HEK293 (cell line): ENCODE data around the gene FUT6.

ENCODE experiments used
- CTCF ChIA-PET: fragments of 350-600 bp; formaldehyde crosslinking; extraction: SDS; loops from one replicate; lab custom pipeline; 2021; ENCODE audit warnings: antibody characterized with exemption; lab: Yijun Ruan, JAX
- POLR2A ChIA-PET: fragments of 300-600 bp; formaldehyde crosslinking; extraction: SDS; loops from one replicate; lab custom pipeline; 2020; ENCODE audit warnings: antibody characterized with exemption, inconsistent platforms; lab: Yijun Ruan, JAX
- H3K27ac ChIP-seq: fragments of 200-500 bp; sonication (Bioruptor generic); 2 replicates; pipeline ENCODE4 v1.5.1; 2014; ENCODE audit warnings: low read depth, low read length, control low read depth, inconsistent platforms; ENCODE audit errors: extremely low read depth
- H3K36me3 ChIP-seq, 2 experiments: fragments of 200-500 bp in 1 of 2; sonication (Bioruptor generic) in 1 of 2; 1 replicate in 1 of 2; 2 replicates in 1 of 2; pipeline ENCODE4 v1.5.1; 2014 to 2017; ENCODE audit warnings: inconsistent platforms in 2 of 2, low read length in 2 of 2; ENCODE audit not compliant: control insufficient read depth in 2 of 2, insufficient read depth in 1 of 2
- H3K4me1 ChIP-seq: fragments of 200-500 bp; sonication (Bioruptor generic); 2 replicates; pipeline ENCODE4 v1.5.1; 2014; ENCODE audit warnings: mild to moderate bottlenecking, low read length, inconsistent platforms; ENCODE audit not compliant: control insufficient read depth, insufficient read depth
- H3K4me3 ChIP-seq: 2 replicates; pipeline ENCODE4 v1.5.1; 2011; ENCODE audit warnings: low read depth, mild to moderate bottlenecking, control low read depth, low read length, moderate library complexity
- H3K9me3 ChIP-seq: fragments of 200-500 bp; sonication (Bioruptor generic); 2 replicates; pipeline ENCODE4 v1.5.1; 2014; ENCODE audit warnings: low read depth, low read length, inconsistent platforms; ENCODE audit not compliant: control insufficient read depth, insufficient read depth
- BCL11A ChIP-seq: fragments of 450-650 bp; formaldehyde crosslinking; IDR thresholded peaks from 2 replicates; pipeline ENCODE4 v1.5.1; 2016; ENCODE audit warnings: low read depth, missing biosample characterization, missing genetic modification characterization
- MYNN ChIP-seq: fragments of 450-650 bp; formaldehyde crosslinking; IDR thresholded peaks from 2 replicates; pipeline ENCODE4 v1.5.1; 2016; ENCODE audit warnings: missing biosample characterization, missing genetic modification characterization, borderline replicate concordance
- WT1 ChIP-seq: fragments of 450-650 bp; formaldehyde crosslinking; IDR thresholded peaks from 2 replicates; pipeline ENCODE4 v1.5.1; 2016; ENCODE audit warnings: missing biosample characterization, missing genetic modification characterization
- ZBTB17 ChIP-seq: fragments of 450-650 bp; formaldehyde crosslinking; IDR thresholded peaks from 2 replicates; pipeline ENCODE4 v1.5.1; 2016; ENCODE audit warnings: missing biosample characterization, missing genetic modification characterization
- ZFHX2 ChIP-seq: fragments of 450-650 bp; formaldehyde crosslinking; conservative IDR thresholded peaks from 2 replicates; pipeline ENCODE4 v1.5.1; 2016; ENCODE audit warnings: missing biosample characterization, missing genetic modification characterization
- ZFP3 ChIP-seq: fragments of 450-650 bp; formaldehyde crosslinking; IDR thresholded peaks from 2 replicates; pipeline ENCODE4 v1.5.1; 2016; ENCODE audit warnings: low read depth, missing biosample characterization, missing genetic modification characterization
- ZNF211 ChIP-seq: fragments of 450-650 bp; formaldehyde crosslinking; IDR thresholded peaks from 2 replicates; pipeline ENCODE4 v1.5.1; 2016; ENCODE audit warnings: low read depth, missing biosample characterization, missing genetic modification characterization
- ZNF350 ChIP-seq: fragments of 450-650 bp; formaldehyde crosslinking; IDR thresholded peaks from 2 replicates; pipeline ENCODE4 v1.5.0; 2017; ENCODE audit warnings: missing biosample characterization, mild to moderate bottlenecking, missing genetic modification characterization
- ZNF394 ChIP-seq: fragments of 450-650 bp; formaldehyde crosslinking; IDR thresholded peaks from 2 replicates; pipeline ENCODE4 v1.5.1; 2016; ENCODE audit warnings: missing biosample characterization, missing genetic modification characterization, mild to moderate bottlenecking, moderate library complexity, borderline replicate concordance
- ZNF423 ChIP-seq: fragments of 450-650 bp; formaldehyde crosslinking; IDR thresholded peaks from 2 replicates; pipeline ENCODE4 v1.5.1; 2016; ENCODE audit warnings: missing biosample characterization, missing genetic modification characterization
- ZNF426 ChIP-seq: fragments of 450-650 bp; formaldehyde crosslinking; IDR thresholded peaks from 2 replicates; pipeline ENCODE4 v1.5.1; 2017; ENCODE audit warnings: missing biosample characterization, missing genetic modification characterization, mild to moderate bottlenecking, inconsistent platforms, moderate library complexity
- ZNF501 ChIP-seq: fragments of 450-650 bp; formaldehyde crosslinking; IDR thresholded peaks from 2 replicates; pipeline ENCODE4 v1.5.1; 2016; ENCODE audit warnings: missing biosample characterization, missing genetic modification characterization
- ZNF510 ChIP-seq: fragments of 450-650 bp; formaldehyde crosslinking; IDR thresholded peaks from 2 replicates; pipeline ENCODE4 v1.5.1; 2018; ENCODE audit warnings: mild to moderate bottlenecking, missing genetic modification characterization, missing biosample characterization; ENCODE audit not compliant: insufficient replicate concordance
- ZNF580 ChIP-seq: fragments of 450-650 bp; formaldehyde crosslinking; IDR thresholded peaks from 2 replicates; pipeline ENCODE4 v1.5.1; 2016; ENCODE audit warnings: missing biosample characterization, missing genetic modification characterization
- ZNF596 ChIP-seq: fragments of 450-650 bp; IDR thresholded peaks from 2 replicates; pipeline ENCODE4 v1.5.0; 2018; ENCODE audit warnings: missing biosample characterization, mild to moderate bottlenecking, missing genetic modification characterization, moderate library complexity
- ZNF629 ChIP-seq: fragments of 450-650 bp; formaldehyde crosslinking; IDR thresholded peaks from 2 replicates; pipeline ENCODE4 v1.5.1; 2017; ENCODE audit warnings: missing biosample characterization, missing genetic modification characterization
- ZNF658 ChIP-seq: fragments of 450-650 bp; formaldehyde crosslinking; IDR thresholded peaks from 2 replicates; pipeline ENCODE4; 2016; ENCODE audit warnings: missing biosample characterization, missing genetic modification characterization
- ZNF660 ChIP-seq: fragments of 450-650 bp; IDR thresholded peaks from 2 replicates; pipeline ENCODE4 v1.5.1; 2018; ENCODE audit warnings: missing biosample characterization, mild to moderate bottlenecking, missing genetic modification characterization
- ZNF701 ChIP-seq: fragments of 450-650 bp; formaldehyde crosslinking; IDR thresholded peaks from 2 replicates; pipeline ENCODE4 v1.5.1; 2016; ENCODE audit warnings: missing biosample characterization, missing genetic modification characterization
- ZNF830 ChIP-seq: fragments of 450-650 bp; IDR thresholded peaks from 2 replicates; pipeline ENCODE4 v1.5.0; 2018; ENCODE audit warnings: missing biosample characterization, missing genetic modification characterization, low read depth, mild to moderate bottlenecking, moderate library complexity
- ZNF837 ChIP-seq: fragments of 450-650 bp; formaldehyde crosslinking; IDR thresholded peaks from 2 replicates; pipeline ENCODE4 v1.5.1; 2016; ENCODE audit warnings: missing biosample characterization, missing genetic modification characterization
- TF ChIP-seq, protein P1 (sequence below): fragments of 450-650 bp; formaldehyde crosslinking; IDR thresholded peaks from 2 replicates; pipeline ENCODE4 v1.5.1; 2016; ENCODE audit warnings: missing biosample characterization, missing genetic modification characterization
- TF ChIP-seq, protein P2 (sequence below): fragments of 450-650 bp; formaldehyde crosslinking; IDR thresholded peaks from 2 replicates; pipeline ENCODE4; 2016; ENCODE audit warnings: missing biosample characterization, missing genetic modification characterization
- TF ChIP-seq, protein P3 (sequence below): fragments of 450-650 bp; formaldehyde crosslinking; IDR thresholded peaks from 2 replicates; pipeline ENCODE4 v1.5.1; 2017; ENCODE audit warnings: missing biosample characterization, mild to moderate bottlenecking, missing genetic modification characterization, moderate library complexity
- TF ChIP-seq, protein P4 (sequence below): fragments of 450-650 bp; formaldehyde crosslinking; IDR thresholded peaks from 2 replicates; pipeline ENCODE4 v1.5.1; 2016; ENCODE audit warnings: missing biosample characterization, missing genetic modification characterization
- TF ChIP-seq, protein P5 (sequence below): IDR thresholded peaks from 2 replicates; pipeline ENCODE4 v1.6.1; 2011; ENCODE audit warnings: mild to moderate bottlenecking, low read depth, low read length, borderline replicate concordance

The FUT6 gene

GRCh38 chr19:5811117-5811516 is 28.4 kb downstream of the FUT6 start:
- POLR2A ChIA-PET, result no interaction called here
- Histone ChIP-seq H3K4me3 (no peak overlapping the region), H3K4me1 (no peaks in the 10 kb centered on the region)
- TF ChIP-seq ZNF394 (tag by site-specific recombination), result no peak
- TF ChIP-seq ZFP3 (tag by site-specific recombination), result peak; percentile 65; the same call in 1 of the 2 replicates
- TF ChIP-seq, all 188 proteins: peak for 1
- CTCF ChIA-PET, result interaction anchor here (1.1 kb wide), 1 partner anchor 12 kb away, joined by 3 read pairs; no protein-coding TSS in a partner anchor
- H3K27ac ChIP-seq, result no peak overlapping the region
- H3K9me3 ChIP-seq, result no peaks in the 10 kb centered on the region
- H3K36me3 ChIP-seq, result no peaks in the 10 kb centered on the region

DNA sequence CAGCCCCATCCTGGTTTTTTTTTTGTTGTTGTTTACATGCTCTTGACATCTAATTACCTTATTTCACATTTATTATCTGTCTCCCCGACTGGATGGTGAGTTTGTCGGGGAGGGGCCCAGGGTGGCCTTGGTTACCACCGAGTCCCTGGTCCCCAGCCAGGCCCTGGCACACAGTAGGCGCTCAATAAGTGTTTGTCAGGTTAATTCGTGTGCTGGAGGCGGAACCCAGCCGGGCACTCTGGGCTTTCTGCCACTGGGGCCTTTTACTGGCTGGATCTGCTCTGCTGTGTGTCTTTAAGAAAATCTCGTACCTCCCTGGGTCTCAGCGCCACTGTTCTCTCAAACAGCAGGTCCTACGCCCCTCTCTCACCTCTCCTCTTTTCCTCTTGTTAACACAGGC is 30.0 kb downstream of the FUT6 start:
- TF ChIP-seq BCL11A (no peak), ZNF837 (no peak), ZNF501 (no peak), ZNF830 (tag by site-specific recombination) (no peak), ZNF629 (no peak), ZNF350 (no peak), ZNF701 (no peak), ZNF660 (tag by site-specific recombination) (no peak), ZNF426 (tag by site-specific recombination) (no peak)
- TF ChIP-seq, protein P1, sequence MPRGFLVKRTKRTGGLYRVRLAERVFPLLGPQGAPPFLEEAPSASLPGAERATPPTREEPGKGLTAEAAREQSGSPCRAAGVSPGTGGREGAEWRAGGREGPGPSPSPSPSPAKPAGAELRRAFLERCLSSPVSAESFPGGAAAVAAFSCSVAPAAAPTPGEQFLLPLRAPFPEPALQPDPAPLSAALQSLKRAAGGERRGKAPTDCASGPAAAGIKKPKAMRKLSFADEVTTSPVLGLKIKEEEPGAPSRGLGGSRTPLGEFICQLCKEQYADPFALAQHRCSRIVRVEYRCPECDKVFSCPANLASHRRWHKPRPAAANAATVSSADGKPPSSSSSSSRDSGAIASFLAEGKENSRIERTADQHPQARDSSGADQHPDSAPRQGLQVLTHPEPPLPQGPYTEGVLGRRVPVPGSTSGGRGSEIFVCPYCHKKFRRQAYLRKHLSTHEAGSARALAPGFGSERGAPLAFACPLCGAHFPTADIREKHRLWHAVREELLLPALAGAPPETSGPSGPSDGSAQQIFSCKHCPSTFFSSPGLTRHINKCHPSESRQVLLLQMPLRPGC (tag by site-specific recombination), result no peak
- TF ChIP-seq, protein P2, sequence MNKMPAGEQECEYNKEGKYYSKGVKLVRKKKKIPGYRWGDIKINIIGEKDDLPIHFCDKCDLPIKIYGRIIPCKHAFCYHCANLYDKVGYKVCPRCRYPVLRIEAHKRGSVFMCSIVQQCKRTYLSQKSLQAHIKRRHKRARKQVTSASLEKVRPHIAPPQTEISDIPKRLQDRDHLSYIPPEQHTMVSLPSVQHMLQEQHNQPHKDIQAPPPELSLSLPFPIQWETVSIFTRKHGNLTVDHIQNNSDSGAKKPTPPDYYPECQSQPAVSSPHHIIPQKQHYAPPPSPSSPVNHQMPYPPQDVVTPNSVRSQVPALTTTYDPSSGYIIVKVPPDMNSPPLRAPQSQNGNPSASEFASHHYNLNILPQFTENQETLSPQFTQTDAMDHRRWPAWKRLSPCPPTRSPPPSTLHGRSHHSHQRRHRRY (tag by site-specific recombination), result no peak
- TF ChIP-seq, protein P3, sequence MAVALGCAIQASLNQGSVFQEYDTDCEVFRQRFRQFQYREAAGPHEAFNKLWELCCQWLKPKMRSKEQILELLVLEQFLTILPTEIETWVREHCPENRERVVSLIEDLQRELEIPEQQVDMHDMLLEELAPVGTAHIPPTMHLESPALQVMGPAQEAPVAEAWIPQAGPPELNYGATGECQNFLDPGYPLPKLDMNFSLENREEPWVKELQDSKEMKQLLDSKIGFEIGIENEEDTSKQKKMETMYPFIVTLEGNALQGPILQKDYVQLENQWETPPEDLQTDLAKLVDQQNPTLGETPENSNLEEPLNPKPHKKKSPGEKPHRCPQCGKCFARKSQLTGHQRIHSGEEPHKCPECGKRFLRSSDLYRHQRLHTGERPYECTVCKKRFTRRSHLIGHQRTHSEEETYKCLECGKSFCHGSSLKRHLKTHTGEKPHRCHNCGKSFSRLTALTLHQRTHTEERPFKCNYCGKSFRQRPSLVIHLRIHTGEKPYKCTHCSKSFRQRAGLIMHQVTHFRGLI (tag by site-specific recombination), result no peak
- ChIA-PET CTCF (interaction anchor here (0.6 to 1.1 kb wide), 4 partner anchors 82 to 214 kb away, joined by 3 to 6 read pairs (median 3); no protein-coding TSS in a partner anchor), POLR2A (no interaction called here)
- Histone ChIP-seq H3K36me3 (no peaks in the 10 kb centered on the region), H3K4me3 (no peak overlapping the region), H3K4me1 (0 out of 2 replicates have a peak, but pooled peaks cover 2% of the 10 kb centered on the region), H3K9me3 (no peaks in the 10 kb centered on the region), H3K27ac (no peak overlapping the region)

- no peaks in the 10 kb centered on the region for H3K36me3 ChIP-seq
- ChIA-PET POLR2A (interaction anchor here (0.6 to 1.2 kb wide), 3 partner anchors 19 to 602 kb away, joined by 3 to 5 read pairs (median 4); partner anchors contain the start of gene NDUFA11), CTCF (interaction anchor here (0.6 to 1.2 kb wide), 5 partner anchors 16 to 134 kb away, joined by 3 to 6 read pairs (median 4); no protein-coding TSS in a partner anchor)
- H3K27ac ChIP-seq, result no peak overlapping the region
- no peaks in the 10 kb centered on the region for H3K9me3 ChIP-seq
- H3K4me1 ChIP-seq, result 0 out of 2 replicates have a peak, but pooled peaks cover 3% of the 10 kb centered on the region
- H3K4me3 ChIP-seq, result no peak overlapping the region
- TF ChIP-seq ZNF211 (tag by site-specific recombination), result no peak
- TF ChIP-seq ZBTB17 (tag by site-specific recombination), result no peak
- TF ChIP-seq ZNF580 (tag by site-specific recombination), result no peak
- TF ChIP-seq, protein P4, sequence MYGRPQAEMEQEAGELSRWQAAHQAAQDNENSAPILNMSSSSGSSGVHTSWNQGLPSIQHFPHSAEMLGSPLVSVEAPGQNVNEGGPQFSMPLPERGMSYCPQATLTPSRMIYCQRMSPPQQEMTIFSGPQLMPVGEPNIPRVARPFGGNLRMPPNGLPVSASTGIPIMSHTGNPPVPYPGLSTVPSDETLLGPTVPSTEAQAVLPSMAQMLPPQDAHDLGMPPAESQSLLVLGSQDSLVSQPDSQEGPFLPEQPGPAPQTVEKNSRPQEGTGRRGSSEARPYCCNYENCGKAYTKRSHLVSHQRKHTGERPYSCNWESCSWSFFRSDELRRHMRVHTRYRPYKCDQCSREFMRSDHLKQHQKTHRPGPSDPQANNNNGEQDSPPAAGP (tag by site-specific recombination), result no peak
- TF ChIP-seq ZNF658, result no peak
- TF ChIP-seq ZNF426 (tag by site-specific recombination), result no peak
- no peak for TF ChIP-seq MYNN (tag by site-specific recombination)
- TF ChIP-seq, protein P5, sequence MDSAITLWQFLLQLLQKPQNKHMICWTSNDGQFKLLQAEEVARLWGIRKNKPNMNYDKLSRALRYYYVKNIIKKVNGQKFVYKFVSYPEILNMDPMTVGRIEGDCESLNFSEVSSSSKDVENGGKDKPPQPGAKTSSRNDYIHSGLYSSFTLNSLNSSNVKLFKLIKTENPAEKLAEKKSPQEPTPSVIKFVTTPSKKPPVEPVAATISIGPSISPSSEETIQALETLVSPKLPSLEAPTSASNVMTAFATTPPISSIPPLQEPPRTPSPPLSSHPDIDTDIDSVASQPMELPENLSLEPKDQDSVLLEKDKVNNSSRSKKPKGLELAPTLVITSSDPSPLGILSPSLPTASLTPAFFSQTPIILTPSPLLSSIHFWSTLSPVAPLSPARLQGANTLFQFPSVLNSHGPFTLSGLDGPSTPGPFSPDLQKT, result no peak
- TF ChIP-seq ZNF510, result no peak
- no peak for TF ChIP-seq WT1
- TF ChIP-seq ZNF423, result no peak
- TF ChIP-seq ZNF596 (tag by site-specific recombination), result no peak
- TF ChIP-seq ZFHX2 (tag by site-specific recombination), result no peak
These were observed 30.4 kb downstream of the FUT6 start for GRCh38 chr19:5809053-5809452.
